GM12878 (cell line): ENCODE measurements around the gene MOB2. TPM values are rescaled to one million over a fixed set of nuclear protein-coding genes. Genes with fewer than 3 reads are reported as not detected.

Source experiments
- BHLHE40 ChIP-seq, 2 experiments: fragments of 450-650 bp in 1 of 2; IDR thresholded peaks; 2 replicates each; pipeline ENCODE4 v1.6.1; 2011 to 2017; ENCODE audit warnings: low read depth in 2 of 2, borderline replicate concordance in 1 of 2, improper control_type of control experiment in 1 of 2, low read length in 1 of 2, mild to moderate bottlenecking in 1 of 2
- CUX1 ChIP-seq: IDR thresholded peaks from 2 replicates; pipeline ENCODE4 v1.6.1; 2012; ENCODE audit warnings: improper control_type of control experiment, low read depth, low read length; ENCODE audit not compliant: insufficient replicate concordance
- FOXK2 ChIP-seq: fragments of 450-650 bp; IDR thresholded peaks from 2 replicates; pipeline ENCODE4 v1.6.1; 2017; ENCODE audit warnings: mild to moderate bottlenecking, moderate library complexity
- HDAC6 ChIP-seq: fragments of 200-600 bp; sonication (generic); IDR thresholded peaks from one replicate; pipeline ENCODE4 v1.8.0; 2017; ENCODE audit warnings: antibody characterized with exemption; ENCODE audit not compliant: unreplicated experiment
- HSF1 ChIP-seq: fragments of 150-350 bp; IDR thresholded peaks from 2 replicates; pipeline ENCODE4 v1.6.1; 2014; ENCODE audit warnings: mild to moderate bottlenecking, low read depth, low read length
- JUNB ChIP-seq: IDR thresholded peaks from 2 replicates; pipeline ENCODE4 v1.6.1; 2016; ENCODE audit warnings: antibody characterized with exemption, mild to moderate bottlenecking
- KDM1A ChIP-seq: fragments of 200-600 bp; sonication (generic); IDR thresholded peaks from 2 replicates; pipeline ENCODE4 v1.6.1; 2016; ENCODE audit warnings: borderline replicate concordance
- SMAD1 ChIP-seq: fragments of 450-650 bp; IDR thresholded peaks from 2 replicates; pipeline ENCODE4 v1.6.1; 2018; ENCODE audit warnings: mild to moderate bottlenecking, low read depth; ENCODE audit not compliant: partially characterized antibody
- SUZ12 ChIP-seq: fragments of 200-600 bp; sonication (generic); IDR thresholded peaks from one replicate; pipeline ENCODE4 v1.6.1; 2018; ENCODE audit warnings: antibody characterized with exemption, mild to moderate bottlenecking; ENCODE audit not compliant: unreplicated experiment
- ZBED1 ChIP-seq: IDR thresholded peaks from 2 replicates; pipeline ENCODE4 v1.6.1; 2016; ENCODE audit warnings: borderline replicate concordance
- ZSCAN29 ChIP-seq: fragments of 450-650 bp; IDR thresholded peaks from 2 replicates; pipeline ENCODE4 v1.6.1; 2017; ENCODE audit warnings: mild to moderate bottlenecking, moderate library complexity
- polyA plus RNA-seq, 11 experiments: library from polyadenylated mRNA; depleted of rRNA in 4 of 11; unstranded in 6 of 11; stranded (reverse) in 5 of 11; fragments of >200 nt; fragmentation: Nextera tagmentation in 4 of 11; fragmentation: Illumina TruSeq in 1 of 11; extraction: Ambion mirVana in 4 of 11; extraction: Trizol in 1 of 11; gene quantifications; 1 replicate in 1 of 11; 2 replicates in 10 of 11; pipeline versions ENCODE4 v1.2.1 to v1.2.3, GENCODE V29; 2011 to 2016; ENCODE audit warnings: inconsistent platforms in 2 of 11, missing spikeins in 2 of 11, low read depth in 1 of 11
- total RNA-seq, 4 experiments: library from RNA; depleted of rRNA in 3 of 4; stranded (reverse); fragments of >200 nt in 3 of 4; fragmentation: Illumina TruSeq in 1 of 4; extraction: Trizol in 1 of 4; gene quantifications; 2 replicates each; pipeline versions ENCODE4 v1.2.1 to v1.2.3, GENCODE V29; 2013 to 2021

Gene MOB2
- total and polyA plus RNA-seq, 10 of the 15 experiments (the other 5 are each of a cell fraction or from before 2014, with no cell fraction given): 0.10 to 34.6 (median 15.5) TPM

GRCh38 chr11:1502168-1502953, 15.8 kb upstream of the MOB2 start (continued):
- TF ChIP-seq BHLHE40 (IDR thresholded peaks at IDR 0.05; ENCODE audit: borderline replicate concordance in 1 of 2, low read depth in 2 of 2, low read length in 1 of 2) (no peak), CUX1 (no peak), HDAC6 (no peak), ZSCAN29 (no peak), ZBED1 (no peak), KDM1A (no peak), SUZ12 (no peak), SMAD1 (no peak), JUNB (no peak), FOXK2 (no peak), HSF1 (no peak)
